ENCODE data around the gene TMBIM1.

TMBIM1 gene

GRCh38 chr2:218238887-218239286 is 53.4 kb downstream of the TMBIM1 start:
- Mint-ChIP-seq H3K4me1 (peaks cover 3% of the 10 kb centered on the region), H3K9me3 (no peaks in the 10 kb centered on the region), H3K36me3 (peaks cover 55% of the 10 kb centered on the region), H3K27ac (no peak overlapping the region), H3K27me3 (no peaks in the 10 kb centered on the region), H3K4me3 (no peak overlapping the region)
- ATAC-seq = no peak

GRCh38 chr2:218236829-218237228 is 55.5 kb downstream of the TMBIM1 start:
- no peak overlapping the region for H3K27ac Mint-ChIP-seq
- H3K9me3 Mint-ChIP-seq = no peaks in the 10 kb centered on the region
- no peak overlapping the region for H3K4me3 Mint-ChIP-seq
- ATAC-seq = no peak
- H3K4me1 Mint-ChIP-seq = peaks cover 7% of the 10 kb centered on the region
- peaks cover 61% of the 10 kb centered on the region for H3K36me3 Mint-ChIP-seq
- no peaks in the 10 kb centered on the region for H3K27me3 Mint-ChIP-seq

- no peak overlapping the region for H3K27ac Mint-ChIP-seq
- ATAC-seq = no peak
- no peak overlapping the region for H3K4me3 Mint-ChIP-seq
These were observed 57.3 kb downstream of the TMBIM1 start for GRCh38 chr2:218235017-218235416.

GRCh38 chr2:218234521-218234920 is 57.8 kb downstream of the TMBIM1 start:
- ATAC-seq = no peak
- Mint-ChIP-seq H3K4me1 (peaks cover 24% of the 10 kb centered on the region), H3K27ac (no peak overlapping the region), H3K9me3 (no peaks in the 10 kb centered on the region), H3K36me3 (peaks cover 66% of the 10 kb centered on the region), H3K4me3 (no peak overlapping the region), H3K27me3 (no peaks in the 10 kb centered on the region)

More at GRCh38 chr2:218235017-218235416, 57.3 kb downstream of the TMBIM1 start:
- H3K27me3 Mint-ChIP-seq = no peaks in the 10 kb centered on the region
- H3K36me3 Mint-ChIP-seq = peaks cover 71% of the 10 kb centered on the region
- H3K4me1 Mint-ChIP-seq = peaks cover 24% of the 10 kb centered on the region
- H3K9me3 Mint-ChIP-seq = no peaks in the 10 kb centered on the region

- peak overlapping the region; percentile 53 for H3K27ac Mint-ChIP-seq
- no peak overlapping the region for H3K4me3 Mint-ChIP-seq
- ATAC-seq = no peak
- peaks cover 32% of the 10 kb centered on the region for H3K4me1 Mint-ChIP-seq
- H3K36me3 Mint-ChIP-seq = peaks cover 60% of the 10 kb centered on the region
- no peaks in the 10 kb centered on the region for H3K27me3 Mint-ChIP-seq
- no peaks in the 10 kb centered on the region for H3K9me3 Mint-ChIP-seq
These were observed 58.8 kb downstream of the TMBIM1 start for GRCh38 chr2:218233543-218233942.

GRCh38 chr2:218230882-218231281 is 61.4 kb downstream of the TMBIM1 start:
- Mint-ChIP-seq H3K27ac (peak overlapping the region; percentile 74), H3K4me3 (no peak overlapping the region), H3K36me3 (peaks cover 71% of the 10 kb centered on the region), H3K27me3 (no peaks in the 10 kb centered on the region), H3K9me3 (no peaks in the 10 kb centered on the region), H3K4me1 (peaks cover 58% of the 10 kb centered on the region)
- peak; percentile 55 for ATAC-seq

GRCh38 chr2:218229851-218230250 is 62.5 kb downstream of the TMBIM1 start:
- Mint-ChIP-seq H3K4me3 (no peak overlapping the region), H3K27me3 (no peaks in the 10 kb centered on the region)
- no peak for ATAC-seq

GRCh38 chr2:218229239-218229638 is 63.1 kb downstream of the TMBIM1 start:
- Mint-ChIP-seq H3K27ac (peak overlapping the region; percentile 74), H3K4me1 (peaks cover 74% of the 10 kb centered on the region), H3K27me3 (no peaks in the 10 kb centered on the region), H3K9me3 (no peaks in the 10 kb centered on the region), H3K36me3 (peaks cover 81% of the 10 kb centered on the region), H3K4me3 (peak overlapping the region; percentile 36)
- peak; percentile 96 for ATAC-seq

More at GRCh38 chr2:218229851-218230250, 62.5 kb downstream of the TMBIM1 start:
- H3K9me3 Mint-ChIP-seq = no peaks in the 10 kb centered on the region
- H3K27ac Mint-ChIP-seq = peak overlapping the region; percentile 74
- H3K4me1 Mint-ChIP-seq = peaks cover 68% of the 10 kb centered on the region
- peaks cover 77% of the 10 kb centered on the region for H3K36me3 Mint-ChIP-seq

- H3K9me3 Mint-ChIP-seq = no peaks in the 10 kb centered on the region
- H3K27me3 Mint-ChIP-seq = no peaks in the 10 kb centered on the region
- H3K4me1 Mint-ChIP-seq = peaks cover 75% of the 10 kb centered on the region
- peak overlapping the region; percentile 74 for H3K27ac Mint-ChIP-seq
- no peak for ATAC-seq
- H3K36me3 Mint-ChIP-seq = peaks cover 77% of the 10 kb centered on the region
- peak overlapping the region; percentile 36 for H3K4me3 Mint-ChIP-seq
These were observed 63.8 kb downstream of the TMBIM1 start for GRCh38 chr2:218228366-218229090.

GRCh38 chr2:218226903-218227302 is 65.4 kb downstream of the TMBIM1 start:
- Mint-ChIP-seq H3K36me3 (peaks cover 65% of the 10 kb centered on the region), H3K27me3 (no peaks in the 10 kb centered on the region), H3K27ac (peak overlapping the region; percentile 74), H3K4me1 (peaks cover 88% of the 10 kb centered on the region), H3K9me3 (no peaks in the 10 kb centered on the region), H3K4me3 (no peak overlapping the region)
- ATAC-seq = no peak
